Gastroesophageal sphincter (tissue), 4 donors: ENCODE data around the gene SDF4. TPM values are rescaled to one million over a fixed set of nuclear protein-coding genes. Genes with fewer than 3 reads are reported as not detected.
"Not testable (repeated sequence)": the region's sequence is repeated elsewhere in the genome, so short reads cannot be mapped to it uniquely, and the experiment has no call there.

Experiments
- ATAC-seq: fragments of 150-250 bp; one replicate; pipeline ENCODE4 v1.9.1; 2016; ENCODE audit warnings: mild to moderate bottlenecking, moderate library complexity
- H3K27ac ChIP-seq, 4 donors: fragments of 200-600 bp; sonication (generic) in 3 of 4; 1 replicate in 3 of 4; 2 replicates in 1 of 4; pipeline ENCODE4 v1.5.1; 2016 to 2019
- H3K27me3 ChIP-seq: fragments of 200-600 bp; sonication (generic); one replicate; pipeline ENCODE4 v1.5.1; 2019
- H3K36me3 ChIP-seq, 2 donors: fragments of 200-600 bp; sonication (generic); one replicate each; pipeline ENCODE4 v1.5.1; 2019; ENCODE audit warnings: control low read depth in 1 of 2
- H3K4me1 ChIP-seq, 3 donors: fragments of 200-600 bp; sonication (generic); 1 replicate in 2 of 3; 2 replicates in 1 of 3; pipeline ENCODE4 v1.5.1; 2016 to 2019; ENCODE audit warnings: control low read depth in 2 of 3
- H3K4me3 ChIP-seq, 2 donors: fragments of 200-600 bp; sonication (generic); one replicate each; pipeline ENCODE4 v1.5.1; 2019; ENCODE audit warnings: mild to moderate bottlenecking in 1 of 2, moderate library complexity in 1 of 2
- H3K9me3 ChIP-seq, 3 donors: fragments of 200-600 bp; sonication (generic); one replicate each; pipeline ENCODE4 v1.5.1; 2017 to 2019; ENCODE audit warnings: control low read depth in 2 of 3
- CTCF ChIP-seq, 4 experiments: fragments of 200-600 bp in 2 of 4; fragments of 450-650 bp in 2 of 4; sonication (generic) in 1 of 4; IDR thresholded peaks; one replicate each; pipeline ENCODE4 v1.5.1; 2017 to 2019; ENCODE audit warnings: antibody characterized with exemption in 4 of 4, mild to moderate bottlenecking in 2 of 4, moderate library complexity in 2 of 4
- EP300 ChIP-seq: sonication (generic); formaldehyde crosslinking; IDR thresholded peaks from one replicate; pipeline ENCODE4 v1.6.1; 2017; ENCODE audit warnings: antibody characterized with exemption, mild to moderate bottlenecking
- POLR2A ChIP-seq, 2 donors: fragments of 450-650 bp; IDR thresholded peaks; one replicate each; pipeline ENCODE4 v1.6.1; 2017; ENCODE audit warnings: antibody characterized with exemption in 2 of 2, mild to moderate bottlenecking in 2 of 2, moderate library complexity in 1 of 2
- POLR2AphosphoS5 ChIP-seq: sonication (generic); formaldehyde crosslinking; IDR thresholded peaks from one replicate; pipeline ENCODE4 v1.6.1; 2017; ENCODE audit warnings: antibody characterized with exemption
- WGBS, 2 donors: methylation state at CpG; one replicate each; pipeline ENCODE4 v1.1.5; 2018; ENCODE audit warnings: low coverage in 1 of 2; 5-methylcytosine and 5-hydroxymethylcytosine counted together
- total RNA-seq, 4 donors: library from RNA; depleted of rRNA; stranded (reverse); fragments of >200 nt; gene quantifications; one replicate each; pipeline ENCODE4 v1.1.0, GENCODE V29; 2016

SDF4 gene
- total RNA-seq, 4 donors from 2014 or later = 84.2 to 115 (median 93.9) TPM

- peaks cover 27% of the 10 kb centered on the region for H3K27me3 ChIP-seq
- no peak overlapping the region for H3K27ac ChIP-seq
- no CpG with 5 or more reads among the region's 8 CpGs for whole genome bisulfite sequencing, 2 donors
- peaks cover 0 to 22% (median 0%) of the 10 kb centered on the region in 3 donors for H3K9me3 ChIP-seq
- H3K4me3 ChIP-seq = no peak overlapping the region
- TF ChIP-seq POLR2AphosphoS5 = no peak
- no peak for TF ChIP-seq CTCF (IDR thresholded peaks at IDR 0.05)
- TF ChIP-seq EP300 = no peak
- no peak for TF ChIP-seq POLR2A (IDR thresholded peaks at IDR 0.05)
- peaks cover 0 to 12% (median 0%) of the 10 kb centered on the region in 3 donors for H3K4me1 ChIP-seq
- ATAC-seq = no peak
- no peaks in the 10 kb centered on the region for H3K36me3 ChIP-seq
Observed at GRCh38 chr1:1197188-1197500, 34.7 kb downstream of the SDF4 start.

GRCh38 chr1:1196431-1197187, 35.2 kb downstream of the SDF4 start:
- H3K36me3 ChIP-seq = no peaks in the 10 kb centered on the region
- TF ChIP-seq CTCF (IDR thresholded peaks at IDR 0.05) (no peak), POLR2AphosphoS5 (no peak), EP300 (no peak), POLR2A (IDR thresholded peaks at IDR 0.05) (no peak)
- peaks cover 0 to 12% (median 0%) of the 10 kb centered on the region in 3 donors for H3K4me1 ChIP-seq
- 71 to 81% methylated on average over 3 to 8 of the region's 13 CpGs for WGBS, 2 donors
- no peak for ATAC-seq
- peaks cover 26% of the 10 kb centered on the region for H3K27me3 ChIP-seq
- H3K9me3 ChIP-seq = peaks cover 0 to 27% (median 0%) of the 10 kb centered on the region in 3 donors
- H3K4me3 ChIP-seq = no peak overlapping the region
- H3K27ac ChIP-seq = no peak overlapping the region

- H3K4me3 ChIP-seq, H3K36me3 ChIP-seq, H3K4me1 ChIP-seq, H3K27ac ChIP-seq, ATAC-seq: not testable (repeated sequence)
- Histone ChIP-seq H3K9me3 (peaks cover 0 to 28% (median 0%) of the 10 kb centered on the region in 3 donors), H3K27me3 (peaks cover 18% of the 10 kb centered on the region)
- WGBS, 2 donors = 81 to 82% methylated on average over 4 to 5 of the region's 6 CpGs
Observed at GRCh38 chr1:1195726-1196125, 36.1 kb downstream of the SDF4 start.

- Histone ChIP-seq H3K36me3 (no peaks in the 10 kb centered on the region), H3K27ac (no peak overlapping the region), H3K9me3 (peaks cover 0 to 28% (median 0%) of the 10 kb centered on the region in 3 donors), H3K4me3 (no peak overlapping the region), H3K4me1 (no peaks in the 10 kb centered on the region), H3K27me3 (peaks cover 8% of the 10 kb centered on the region)
- no peak for ATAC-seq
- no peak for TF ChIP-seq POLR2A (IDR thresholded peaks at IDR 0.05)
- no peak for TF ChIP-seq EP300
- TF ChIP-seq POLR2AphosphoS5 = no peak
- no peak for TF ChIP-seq CTCF (IDR thresholded peaks at IDR 0.05)
- WGBS, 2 donors = 70 to 88% methylated on average over 2 of the region's 3 CpGs
Observed at GRCh38 chr1:1194723-1195122, 37.1 kb downstream of the SDF4 start.

GRCh38 chr1:1191734-1192133, 40.1 kb downstream of the SDF4 start:
- 91 to 92% methylated on average over 9 to 11 of the region's 11 CpGs for WGBS, 2 donors
- H3K27me3 ChIP-seq = no peaks in the 10 kb centered on the region
- H3K4me3 ChIP-seq = no peak overlapping the region
- no peak for ATAC-seq
- H3K36me3 ChIP-seq = no peaks in the 10 kb centered on the region
- no peak overlapping the region for H3K27ac ChIP-seq
- TF ChIP-seq POLR2A (IDR thresholded peaks at IDR 0.05) (no peak), CTCF (IDR thresholded peaks at IDR 0.05) (no peak), EP300 (no peak), POLR2AphosphoS5 (no peak)
- peaks cover 0 to 36% (median 0%) of the 10 kb centered on the region in 3 donors for H3K9me3 ChIP-seq
- H3K4me1 ChIP-seq = no peaks in the 10 kb centered on the region
